HG03103 (cell line): ENCODE data around the gene SEMA3A.
"Not testable (repeated sequence)": the region's sequence is repeated elsewhere in the genome, so short reads cannot be mapped to it uniquely, and the experiment has no call there.

Source experiments
- ATAC-seq: cut with Tn5 transposase; IDR thresholded peaks from one replicate; pipeline ENCODE4 v1.9.1; 2021; ENCODE audit warnings: low read depth; ENCODE audit not compliant: unreplicated experiment

SEMA3A gene

GRCh38 chr7:84076219-84076618, 118.4 kb downstream of the SEMA3A start:
- no peak for ATAC-seq

GRCh38 chr7:84073186-84073875, 121.3 kb downstream of the SEMA3A start:
- no peak for ATAC-seq

GRCh38 chr7:84070770-84071169, 123.8 kb downstream of the SEMA3A start:
- no peak for ATAC-seq

GRCh38 chr7:84069999-84070500, 124.5 kb downstream of the SEMA3A start:
- ATAC-seq, result no peak

- ATAC-seq, result no peak
Observed at GRCh38 chr7:84069033-84069432, 125.6 kb downstream of the SEMA3A start.

- ATAC-seq, result not testable (repeated sequence)
Observed at GRCh38 chr7:84062489-84062901, 132.1 kb downstream of the SEMA3A start.

GRCh38 chr7:84060760-84061261, 133.8 kb downstream of the SEMA3A start:
- ATAC-seq, result no peak

GRCh38 chr7:84060000-84060399, 134.6 kb downstream of the SEMA3A start:
- no peak for ATAC-seq

- ATAC-seq, result no peak
Observed at GRCh38 chr7:84058311-84059076, 136.1 kb downstream of the SEMA3A start.

- ATAC-seq, result no peak
Observed at GRCh38 chr7:84057576-84057975, 137.0 kb downstream of the SEMA3A start.

GRCh38 chr7:84055904-84056605, 138.5 kb downstream of the SEMA3A start:
- ATAC-seq, result no peak

- not testable (repeated sequence) for ATAC-seq
Observed at GRCh38 chr7:84055199-84055598, 139.4 kb downstream of the SEMA3A start.

GRCh38 chr7:84049071-84049836, 145.3 kb downstream of the SEMA3A start:
- ATAC-seq, result no peak

GRCh38 chr7:84047085-84047484, 147.5 kb downstream of the SEMA3A start:
- no peak for ATAC-seq

- ATAC-seq, result no peak
Observed at GRCh38 chr7:84044834-84045233, 149.8 kb downstream of the SEMA3A start.

- ATAC-seq, result no peak
Observed at GRCh38 chr7:84043661-84044191, 150.9 kb downstream of the SEMA3A start.

- ATAC-seq, result no peak
Observed at GRCh38 chr7:84042110-84042539, 152.5 kb downstream of the SEMA3A start.

- no peak for ATAC-seq
Observed at GRCh38 chr7:84041649-84042048, 152.9 kb downstream of the SEMA3A start.

- ATAC-seq, result no peak
Observed at GRCh38 chr7:84040355-84040754, 154.2 kb downstream of the SEMA3A start.

GRCh38 chr7:84039432-84039831, 155.2 kb downstream of the SEMA3A start:
- ATAC-seq, result no peak
